GM18508 (cell line): Measurements from ENCODE around the gene CPVL.

ENCODE experiments used
- ATAC-seq: cut with Tn5 transposase; IDR thresholded peaks from one replicate; pipeline ENCODE4 v1.9.1; 2021; ENCODE audit warnings: moderate number of reproducible peaks; ENCODE audit not compliant: insufficient read depth, unreplicated experiment

The CPVL gene

DNA sequence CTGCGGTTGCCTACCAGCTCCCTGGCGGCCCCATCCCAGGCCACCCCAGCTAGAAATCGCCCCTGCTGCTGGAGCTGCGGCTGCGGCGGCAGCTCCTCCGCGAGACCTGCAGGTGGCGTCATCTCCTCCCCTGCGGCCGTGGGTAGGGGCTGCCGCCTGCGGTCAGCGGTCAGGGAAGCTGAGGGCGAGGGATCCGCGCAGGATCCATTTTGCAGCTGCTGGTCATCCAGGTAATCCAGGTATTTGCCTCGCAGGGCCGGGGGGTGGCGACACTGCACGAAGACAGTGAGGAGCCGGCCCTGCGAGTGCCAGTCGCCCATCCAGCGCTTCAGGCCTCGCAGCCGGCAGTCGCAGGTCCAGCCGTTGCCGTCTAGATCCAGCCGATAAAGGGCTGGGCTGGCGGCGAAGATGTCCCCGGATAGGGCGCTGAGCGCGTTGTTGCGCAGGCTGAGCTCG is 189.7 kb downstream of the CPVL start:
- no peak for ATAC-seq

- no peak for ATAC-seq
These were observed 190.4 kb downstream of the CPVL start for GRCh38 chr7:28955718-28956607.

DNA sequence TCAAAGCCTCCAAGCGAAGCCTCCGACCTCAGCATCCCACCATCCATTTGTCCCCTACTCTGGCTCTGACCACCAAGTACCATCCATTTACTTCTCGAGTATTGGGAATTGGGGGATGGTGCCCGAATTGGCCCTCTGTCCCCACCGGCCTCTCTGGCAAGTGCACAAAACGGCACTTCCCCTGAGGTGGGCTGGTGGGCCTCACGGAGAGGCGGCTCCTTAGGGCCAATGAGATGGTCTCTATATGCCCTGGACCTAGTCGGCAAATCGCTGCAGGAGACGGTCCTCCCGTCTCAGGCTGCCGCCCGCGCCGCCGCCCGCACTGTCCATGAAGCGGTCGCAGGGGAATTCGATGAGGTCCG is 191.0 kb downstream of the CPVL start:
- no peak for ATAC-seq

DNA sequence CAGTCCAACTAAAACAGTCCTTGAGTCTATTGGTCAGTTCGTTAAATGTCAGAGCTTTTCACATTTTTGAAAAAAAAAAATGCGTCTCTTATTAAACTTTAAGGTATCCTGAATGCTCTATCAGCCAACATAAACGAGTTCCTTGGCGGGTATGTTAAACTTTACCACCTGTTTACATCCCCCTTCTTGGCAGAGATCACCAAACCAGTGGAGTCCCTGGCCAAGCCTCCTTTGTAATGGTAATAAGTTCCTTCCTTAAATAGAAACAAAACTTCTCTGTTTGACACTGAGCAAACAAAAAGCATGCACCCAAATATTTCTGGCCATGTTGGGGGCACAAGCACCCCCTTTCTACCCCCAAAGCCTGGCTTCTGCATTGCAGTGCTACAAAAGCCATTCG is 191.4 kb downstream of the CPVL start:
- no peak for ATAC-seq

DNA sequence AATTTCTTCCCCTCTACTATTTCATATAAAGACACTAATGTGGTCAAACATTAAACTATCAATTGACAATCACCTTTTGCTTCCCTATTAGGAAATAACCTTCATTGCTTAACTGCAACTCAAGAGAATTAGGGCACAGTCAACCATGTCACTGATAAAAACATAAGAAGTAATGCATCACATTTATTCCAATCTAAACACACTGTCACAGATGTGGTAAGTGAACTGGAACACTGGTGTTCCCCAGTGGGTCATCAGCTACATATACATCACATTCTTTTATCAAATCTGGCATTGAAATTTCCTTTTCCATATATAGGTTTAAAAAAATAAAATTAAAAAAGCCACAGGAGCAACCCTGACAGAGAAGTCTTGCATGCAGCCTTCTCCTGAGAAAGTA is 191.9 kb downstream of the CPVL start:
- ATAC-seq: no peak

- no peak for ATAC-seq
These were observed 192.7 kb downstream of the CPVL start for GRCh38 chr7:28953633-28954032.
